Spleen (tissue), 11 donors: Measurements from ENCODE around the gene GPRC5B. TPM values are rescaled to one million over a fixed set of nuclear protein-coding genes. Genes with fewer than 3 reads are reported as not detected.

ENCODE experiments used
- DNase-seq: peaks from one replicate; pipeline ENCODE4 v3.0.0-alpha.2; 2020
- H3K27ac ChIP-seq, 8 donors: fragments of 200-600 bp; sonication (generic) in 7 of 8; 1 replicate in 4 of 8; 2 replicates in 4 of 8; pipeline versions ENCODE4 v1.5.0 to v1.8.0; 2016 to 2021; ENCODE audit warnings: inconsistent platforms in 4 of 8, mild to moderate bottlenecking in 4 of 8, moderate library complexity in 1 of 8
- H3K27me3 ChIP-seq, 7 donors: fragments of 200-600 bp; sonication (generic) in 6 of 7; replicated peaks in 1 of 7; 1 replicate in 4 of 7; 2 replicates in 3 of 7; pipeline versions ENCODE4 v1.5.0 to v1.8.0; 2016 to 2021; ENCODE audit warnings: inconsistent platforms in 3 of 7, mild to moderate bottlenecking in 1 of 7
- H3K36me3 ChIP-seq, 6 donors: fragments of 200-600 bp; sonication (generic) in 5 of 6; 1 replicate in 4 of 6; 2 replicates in 2 of 6; pipeline versions ENCODE4 v1.5.0 to v1.8.0; 2016 to 2021; ENCODE audit warnings: inconsistent platforms in 2 of 6
- H3K4me1 ChIP-seq, 6 donors: fragments of 200-600 bp; sonication (generic) in 5 of 6; 1 replicate in 3 of 6; 2 replicates in 3 of 6; pipeline versions ENCODE4 v1.5.0 to v1.8.0; 2016 to 2021; ENCODE audit warnings: inconsistent platforms in 3 of 6
- H3K4me3 ChIP-seq, 8 donors: fragments of 200-600 bp; sonication (generic) in 7 of 8; 1 replicate in 4 of 8; 2 replicates in 4 of 8; pipeline versions ENCODE4 v1.5.0 to v1.8.0; 2016 to 2021; ENCODE audit warnings: inconsistent platforms in 4 of 8, mild to moderate bottlenecking in 4 of 8, moderate library complexity in 2 of 8
- H3K9me3 ChIP-seq, 8 donors: fragments of 200-600 bp; sonication (generic) in 7 of 8; 1 replicate in 4 of 8; 2 replicates in 4 of 8; pipeline versions ENCODE4 v1.5.0 to v1.8.0; 2016 to 2021; ENCODE audit warnings: inconsistent platforms in 4 of 8
- CTCF ChIP-seq, 11 experiments: fragments of 200-600 bp in 7 of 11; fragments of 450-650 bp in 4 of 11; sonication (generic) in 4 of 11; IDR thresholded peaks in 8 of 11; conservative IDR thresholded peaks in 3 of 11; 1 replicate in 7 of 11; 2 replicates in 4 of 11; pipeline versions ENCODE4 v1.4.0 to v1.8.0; 2016 to 2021; ENCODE audit warnings: antibody characterized with exemption in 11 of 11, inconsistent platforms in 4 of 11, mild to moderate bottlenecking in 1 of 11
- POLR2A ChIP-seq, 3 donors: fragments of 450-650 bp; IDR thresholded peaks; one replicate each; pipeline ENCODE4 v1.5.1; 2017; ENCODE audit warnings: antibody characterized with exemption in 3 of 3, mild to moderate bottlenecking in 1 of 3
- POLR2AphosphoS5 ChIP-seq, 3 donors: sonication (generic); formaldehyde crosslinking; IDR thresholded peaks; one replicate each; pipeline ENCODE4 v1.5.1; 2017; ENCODE audit warnings: antibody characterized with exemption in 3 of 3
- WGBS, 5 donors: extraction: QIAGEN DNeasy Blood & Tissue Kit in 3 of 5; methylation state at CpG; one replicate each; pipeline versions ENCODE4 v1.1.5 to v1.1.7; 2013 to 2018; 5-methylcytosine and 5-hydroxymethylcytosine counted together
- intact Hi-C: fragments of 100-400 bp; cut with DNase I; formaldehyde crosslinking; loops from one replicate; pipeline ENCODE4 v1.15.0; 2023; ENCODE audit warnings: low total_unique reads
- polyA plus RNA-seq, 3 donors: library from polyadenylated mRNA; stranded (reverse); fragments of 200-250 nt; gene quantifications; one replicate each; pipeline ENCODE4 v1.2.1, GENCODE V29; 2013
- total RNA-seq, 7 donors: library from RNA; depleted of rRNA in 3 of 7; stranded (reverse); fragments of >200 nt in 3 of 7; fragmentation: NEBNext Ultra II Directional in 4 of 7; extraction: Animal tissue kit (Norgen Biotek cat#: 25700) in 4 of 7; gene quantifications; one replicate each; pipeline versions ENCODE4 v1.1.0 to v1.2.1, GENCODE V29; 2016 to 2021
- donor health status: healthy with polysubstance abuse.
- donor health status: DM: no; HTN: no; CAD: no; lungs with moderate emphysema.
- donor health status: DM: no; HTN: no; CAD: no.
- donor health status: Bipolar disorder and iron deficiency.
- donor health status: healthy.
- donor health status: DM: no; HTN: no; CAD: no.
- donor health status: DM: yes; HTN: yes; CAD: no.

GPRC5B gene
- total and polyA plus RNA-seq, 10 donors: 4.0 to 8.6 (median 6.5) TPM

GRCh38 chr16:19907161-19907992 lies 22.7 kb upstream of the GPRC5B start:
- no peak for TF ChIP-seq POLR2AphosphoS5 (IDR thresholded peaks at IDR 0.05)
- no peak for TF ChIP-seq POLR2A (IDR thresholded peaks at IDR 0.05)
- peak; percentile 69 to 97 (median 93) for TF ChIP-seq CTCF (IDR thresholded peaks at IDR 0.05 in 8 of 11, conservative IDR thresholded peaks at IDR 0.05 in 3 of 11)
- Histone ChIP-seq H3K36me3 (no peaks in the 10 kb centered on the region), H3K4me1 (peaks cover 0 to 8% (median 5%) of the 10 kb centered on the region in 6 donors), H3K27ac (no peak overlapping the region), H3K27me3 (peaks cover 0 to 58% (median 9%) of the 10 kb centered on the region in 7 donors), H3K9me3 (peaks cover 0 to 12% (median 0%) of the 10 kb centered on the region in 8 donors), H3K4me3 (peak overlapping the region in 1 of 8 donors; percentile 30)
- intact Hi-C loops: loop anchor here (5.0 kb wide), 2 partner anchors 395 to 480 kb away; no protein-coding TSS in a partner anchor
- DNase-seq: peak; percentile 87
- 23 to 28% (median 25%) methylated on average over 24 of the region's 24 CpGs for WGBS, 5 donors

GRCh38 chr16:19901164-19901563 lies 16.5 kb upstream of the GPRC5B start:
- Histone ChIP-seq H3K4me1 (no peaks in the 10 kb centered on the region), H3K27me3 (peaks cover 0 to 32% (median 0%) of the 10 kb centered on the region in 7 donors), H3K36me3 (no peaks in the 10 kb centered on the region), H3K4me3 (no peak overlapping the region), H3K9me3 (no peaks in the 10 kb centered on the region), H3K27ac (no peak overlapping the region)
- no peak for TF ChIP-seq POLR2A (IDR thresholded peaks at IDR 0.05)
- TF ChIP-seq CTCF (IDR thresholded peaks at IDR 0.05 in 8 of 11, conservative IDR thresholded peaks at IDR 0.05 in 3 of 11): no peak
- no peak for TF ChIP-seq POLR2AphosphoS5 (IDR thresholded peaks at IDR 0.05)
- no peak for DNase-seq
- intact Hi-C loops: no loop called here
- WGBS, 5 donors: 72 to 81% (median 78%) methylated on average over 7 of the region's 7 CpGs

GRCh38 chr16:19899605-19899955 lies 14.9 kb upstream of the GPRC5B start:
- Histone ChIP-seq H3K9me3 (no peaks in the 10 kb centered on the region), H3K4me3 (no peak overlapping the region), H3K27me3 (peaks cover 0 to 30% (median 0%) of the 10 kb centered on the region in 7 donors), H3K36me3 (no peaks in the 10 kb centered on the region), H3K4me1 (no peaks in the 10 kb centered on the region), H3K27ac (no peak overlapping the region)
- TF ChIP-seq POLR2A (IDR thresholded peaks at IDR 0.05) (no peak), CTCF (IDR thresholded peaks at IDR 0.05 in 8 of 11, conservative IDR thresholded peaks at IDR 0.05 in 3 of 11) (peak in 4 of 11 experiments; percentile 2 to 17 (median 7)), POLR2AphosphoS5 (IDR thresholded peaks at IDR 0.05) (no peak)
- intact Hi-C loops: no loop called here
- DNase-seq: no peak
- 56 to 65% (median 61%) methylated on average over 5 of the region's 5 CpGs for WGBS, 5 donors

GRCh38 chr16:19898924-19899604 lies 14.4 kb upstream of the GPRC5B start:
- WGBS, 5 donors: 13 to 21% (median 20%) methylated on average over 13 of the region's 13 CpGs
- Histone ChIP-seq H3K4me1 (no peaks in the 10 kb centered on the region), H3K4me3 (no peak overlapping the region), H3K27ac (no peak overlapping the region), H3K27me3 (peaks cover 0 to 30% (median 0%) of the 10 kb centered on the region in 7 donors), H3K36me3 (no peaks in the 10 kb centered on the region), H3K9me3 (no peaks in the 10 kb centered on the region)
- TF ChIP-seq CTCF (IDR thresholded peaks at IDR 0.05 in 8 of 11, conservative IDR thresholded peaks at IDR 0.05 in 3 of 11) (peak; percentile 37 to 77 (median 65)), POLR2A (IDR thresholded peaks at IDR 0.05) (no peak), POLR2AphosphoS5 (IDR thresholded peaks at IDR 0.05) (no peak)
- DNase-seq: no peak
- intact Hi-C loops: no loop called here
